ENCODE data around the gene TBCK. TPM values are rescaled to one million over a fixed set of nuclear protein-coding genes. Genes with fewer than 3 reads are reported as not detected.

Gene TBCK
- total and polyA plus RNA-seq, 4 donors: 4.9 to 25.5 (median 15.8) TPM

GRCh38 chr4:106316773-106317409 lies 882 bp upstream of the TBCK start (continued):
- TF ChIP-seq ATF3 (IDR thresholded peaks at IDR 0.05) (no peak), RXRA (IDR thresholded peaks at IDR 0.05) (no peak), ZBTB33 (IDR thresholded peaks at IDR 0.05) (no peak)
- TF ChIP-seq, protein P1, sequence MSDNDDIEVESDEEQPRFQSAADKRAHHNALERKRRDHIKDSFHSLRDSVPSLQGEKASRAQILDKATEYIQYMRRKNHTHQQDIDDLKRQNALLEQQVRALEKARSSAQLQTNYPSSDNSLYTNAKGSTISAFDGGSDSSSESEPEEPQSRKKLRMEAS (IDR thresholded peaks at IDR 0.05): no peak

DNA sequence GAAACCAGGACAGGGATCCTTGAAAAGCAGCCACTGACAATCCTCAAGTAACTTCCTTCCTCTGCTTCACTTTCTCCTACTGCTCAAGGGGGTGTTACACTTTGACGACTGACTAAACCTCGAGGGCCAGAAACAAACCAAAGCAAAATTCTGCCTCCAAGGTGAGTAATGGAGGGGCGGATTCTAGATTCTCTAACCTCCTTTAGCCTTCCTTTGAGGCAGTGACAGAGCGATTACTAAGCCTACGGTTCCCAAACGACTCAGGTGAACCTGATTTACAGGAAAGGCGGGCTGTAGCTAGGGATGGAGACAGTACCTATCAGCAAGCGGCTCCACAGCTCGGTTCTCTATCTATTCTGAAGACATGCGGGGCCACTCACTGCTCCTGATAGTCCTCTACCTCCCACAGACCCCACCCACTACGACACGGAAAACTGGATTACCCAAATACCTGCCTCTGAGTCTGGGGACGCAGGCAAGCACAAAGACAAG lies 487 bp downstream of the TBCK start:
- TF ChIP-seq, protein P2, sequence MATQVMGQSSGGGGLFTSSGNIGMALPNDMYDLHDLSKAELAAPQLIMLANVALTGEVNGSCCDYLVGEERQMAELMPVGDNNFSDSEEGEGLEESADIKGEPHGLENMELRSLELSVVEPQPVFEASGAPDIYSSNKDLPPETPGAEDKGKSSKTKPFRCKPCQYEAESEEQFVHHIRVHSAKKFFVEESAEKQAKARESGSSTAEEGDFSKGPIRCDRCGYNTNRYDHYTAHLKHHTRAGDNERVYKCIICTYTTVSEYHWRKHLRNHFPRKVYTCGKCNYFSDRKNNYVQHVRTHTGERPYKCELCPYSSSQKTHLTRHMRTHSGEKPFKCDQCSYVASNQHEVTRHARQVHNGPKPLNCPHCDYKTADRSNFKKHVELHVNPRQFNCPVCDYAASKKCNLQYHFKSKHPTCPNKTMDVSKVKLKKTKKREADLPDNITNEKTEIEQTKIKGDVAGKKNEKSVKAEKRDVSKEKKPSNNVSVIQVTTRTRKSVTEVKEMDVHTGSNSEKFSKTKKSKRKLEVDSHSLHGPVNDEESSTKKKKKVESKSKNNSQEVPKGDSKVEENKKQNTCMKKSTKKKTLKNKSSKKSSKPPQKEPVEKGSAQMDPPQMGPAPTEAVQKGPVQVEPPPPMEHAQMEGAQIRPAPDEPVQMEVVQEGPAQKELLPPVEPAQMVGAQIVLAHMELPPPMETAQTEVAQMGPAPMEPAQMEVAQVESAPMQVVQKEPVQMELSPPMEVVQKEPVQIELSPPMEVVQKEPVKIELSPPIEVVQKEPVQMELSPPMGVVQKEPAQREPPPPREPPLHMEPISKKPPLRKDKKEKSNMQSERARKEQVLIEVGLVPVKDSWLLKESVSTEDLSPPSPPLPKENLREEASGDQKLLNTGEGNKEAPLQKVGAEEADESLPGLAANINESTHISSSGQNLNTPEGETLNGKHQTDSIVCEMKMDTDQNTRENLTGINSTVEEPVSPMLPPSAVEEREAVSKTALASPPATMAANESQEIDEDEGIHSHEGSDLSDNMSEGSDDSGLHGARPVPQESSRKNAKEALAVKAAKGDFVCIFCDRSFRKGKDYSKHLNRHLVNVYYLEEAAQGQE (IDR thresholded peaks at IDR 0.05): no peak
- TF ChIP-seq TAF1 (conservative IDR thresholded peaks at IDR 0.05) (no peak), RXRA (IDR thresholded peaks at IDR 0.05) (no peak), ZBTB33 (IDR thresholded peaks at IDR 0.05) (no peak), FOXA2 (IDR thresholded peaks at IDR 0.05) (no peak), GABPA (IDR thresholded peaks at IDR 0.05 in 1 of 2, conservative IDR thresholded peaks at IDR 0.05 in 1 of 2) (no peak), HNF4G (IDR thresholded peaks at IDR 0.05) (no peak), HNF4A (conservative IDR thresholded peaks at IDR 0.05) (no peak), JUND (IDR thresholded peaks at IDR 0.05) (no peak), NR2F2 (IDR thresholded peaks at IDR 0.05) (no peak), RAD21 (IDR thresholded peaks at IDR 0.05) (no peak), ATF3 (IDR thresholded peaks at IDR 0.05) (no peak), YY1 (IDR thresholded peaks at IDR 0.05) (no peak), CTCF (IDR thresholded peaks at IDR 0.05; ENCODE audit: low read depth, low read length, missing input control) (no peak), EGR1 (IDR thresholded peaks at IDR 0.05; ENCODE audit: low read depth in 2 of 2) (no peak), FOXA1 (IDR thresholded peaks at IDR 0.05) (no peak)
- TF ChIP-seq, protein P1 (IDR thresholded peaks at IDR 0.05): no peak
- Histone ChIP-seq H3K4me1 (ENCODE audit: control insufficient read depth in 4 of 4, insufficient read depth in 4 of 4, low read length in 3 of 4) (peaks cover 4 to 25% (median 24%) of the 10 kb centered on the region in 4 donors), H3K9ac (ENCODE audit: low read depth in 1 of 2, low read length in 2 of 2) (peak overlapping the region; percentile 95 to 96), H3K36me3 (ENCODE audit: control insufficient read depth in 4 of 4, insufficient read depth in 3 of 4, low read depth in 1 of 4, low read length in 3 of 4) (no peaks in the 10 kb centered on the region), H3K4me3 (ENCODE audit: low read depth in 1 of 3, low read length in 3 of 3) (peak overlapping the region; percentile 72 to 97 (median 73)), H3K27ac (ENCODE audit: low read depth in 1 of 2, low read length in 2 of 2) (peak overlapping the region; percentile 97), H3K27me3 (ENCODE audit: control insufficient read depth in 4 of 4, insufficient read depth in 4 of 4, low read length in 3 of 4) (no peaks in the 10 kb centered on the region), H3K9me3 (ENCODE audit: control insufficient read depth in 4 of 4, low read length in 3 of 4) (no peaks in the 10 kb centered on the region)
- WGBS: under 1% methylated on average over 13 of the region's 13 CpGs
- no peak for DNase-seq (ENCODE audit: low spot score)

Measured in liver (tissue), 9 donors.